ENCODE data around the gene IL18RAP.

DNA sequence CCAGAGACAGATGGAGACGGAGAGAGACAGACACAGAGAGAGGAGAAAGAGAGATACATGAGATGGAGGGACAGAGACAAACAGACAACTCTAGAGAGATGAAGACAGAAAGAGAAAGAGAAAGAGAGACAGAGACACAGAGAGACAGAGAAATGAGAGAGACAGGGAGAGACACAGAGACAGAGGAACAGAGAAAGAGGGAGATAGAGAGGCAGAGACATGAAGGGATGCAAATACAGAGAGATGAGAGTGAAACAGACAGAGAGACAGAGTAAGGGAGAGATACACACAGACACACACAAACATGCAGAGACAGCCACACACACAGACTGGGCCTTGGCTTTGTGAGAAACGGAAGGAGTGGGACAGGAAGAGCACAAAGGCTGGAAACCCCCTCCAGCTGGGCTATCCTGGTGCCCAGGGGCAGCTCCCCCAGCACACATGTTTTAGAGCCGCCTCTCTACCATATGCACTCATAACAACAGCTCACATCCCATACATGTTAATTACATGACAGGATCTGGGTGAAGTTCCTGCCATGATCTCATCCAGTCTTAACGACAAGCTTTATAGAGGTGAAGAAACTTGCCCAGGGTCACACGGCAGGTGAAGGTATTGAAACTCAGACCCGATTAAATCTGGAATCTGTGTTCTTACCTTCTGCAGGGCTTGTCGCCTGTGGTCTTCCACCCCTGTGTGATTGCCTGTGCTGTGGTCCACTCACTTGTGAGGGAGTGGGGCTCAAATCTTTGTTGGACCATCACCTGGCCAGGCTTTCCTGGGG, 35.0 kb upstream of the IL18RAP start:
- TF ChIP-seq CTCF (conservative IDR thresholded peaks at IDR 0.05; ENCODE audit: low read depth in 2 of 2) (no peak), EZH2 (IDR thresholded peaks at IDR 0.05; ENCODE audit: low read depth, unreplicated experiment) (no peak), POLR2AphosphoS5 (IDR thresholded peaks at IDR 0.05; ENCODE audit: low read depth) (no peak), REST (IDR thresholded peaks at IDR 0.05; ENCODE audit: unreplicated experiment) (no peak)

Measured in GM23338 (cell line).